ENCODE data around the gene TMED5. TPM values are rescaled to one million over a fixed set of nuclear protein-coding genes. Genes with fewer than 3 reads are reported as not detected.
"Not testable (repeated sequence)": the region's sequence is repeated elsewhere in the genome, so short reads cannot be mapped to it uniquely, and the experiment has no call there.

The TMED5 gene
- total and polyA plus RNA-seq, 12 donors = 8.5 to 181 (median 85.7) TPM

DNA sequence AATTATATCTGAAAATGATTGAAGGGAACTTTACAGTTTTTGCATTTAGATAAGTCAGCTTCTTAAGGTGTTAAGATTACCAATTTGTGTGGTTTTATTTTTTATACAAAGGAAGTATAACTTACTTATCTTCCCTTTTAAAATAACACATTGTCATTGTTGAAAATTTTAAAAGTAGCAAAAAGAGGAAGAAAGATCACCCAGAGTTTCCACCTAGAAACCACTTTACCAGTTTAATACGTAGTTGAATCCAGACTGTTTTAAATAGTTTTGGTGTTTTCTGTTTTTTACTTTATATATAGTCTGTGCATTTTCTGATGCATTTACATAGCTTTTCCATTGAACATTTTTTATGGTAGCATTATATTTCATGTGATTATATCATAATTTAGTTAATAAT, 6.5 kb upstream of the TMED5 start:
- 82 to 91% (median 89%) methylated on average over 1 of the region's 1 CpG for WGBS, 4 donors
- no peaks in the 10 kb centered on the region for H3K9me3 ChIP-seq (replicated peaks in 1 of 3)
- H3K27ac ChIP-seq = no peak overlapping the region
- intact Hi-C loops (cut with DNase I) = no loop called here
- no peak for DNase-seq
- no peak overlapping the region for H3K4me3 ChIP-seq
- TF ChIP-seq POLR2A (IDR thresholded peaks at IDR 0.05) = no peak
- TF ChIP-seq, protein P1, sequence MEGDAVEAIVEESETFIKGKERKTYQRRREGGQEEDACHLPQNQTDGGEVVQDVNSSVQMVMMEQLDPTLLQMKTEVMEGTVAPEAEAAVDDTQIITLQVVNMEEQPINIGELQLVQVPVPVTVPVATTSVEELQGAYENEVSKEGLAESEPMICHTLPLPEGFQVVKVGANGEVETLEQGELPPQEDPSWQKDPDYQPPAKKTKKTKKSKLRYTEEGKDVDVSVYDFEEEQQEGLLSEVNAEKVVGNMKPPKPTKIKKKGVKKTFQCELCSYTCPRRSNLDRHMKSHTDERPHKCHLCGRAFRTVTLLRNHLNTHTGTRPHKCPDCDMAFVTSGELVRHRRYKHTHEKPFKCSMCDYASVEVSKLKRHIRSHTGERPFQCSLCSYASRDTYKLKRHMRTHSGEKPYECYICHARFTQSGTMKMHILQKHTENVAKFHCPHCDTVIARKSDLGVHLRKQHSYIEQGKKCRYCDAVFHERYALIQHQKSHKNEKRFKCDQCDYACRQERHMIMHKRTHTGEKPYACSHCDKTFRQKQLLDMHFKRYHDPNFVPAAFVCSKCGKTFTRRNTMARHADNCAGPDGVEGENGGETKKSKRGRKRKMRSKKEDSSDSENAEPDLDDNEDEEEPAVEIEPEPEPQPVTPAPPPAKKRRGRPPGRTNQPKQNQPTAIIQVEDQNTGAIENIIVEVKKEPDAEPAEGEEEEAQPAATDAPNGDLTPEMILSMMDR (IDR thresholded peaks at IDR 0.05) = no peak
- no peaks in the 10 kb centered on the region for H3K4me1 ChIP-seq (replicated peaks in 1 of 2)
- no peaks in the 10 kb centered on the region for H3K27me3 ChIP-seq
- no peaks in the 10 kb centered on the region for H3K36me3 ChIP-seq (replicated peaks in 1 of 2)

DNA sequence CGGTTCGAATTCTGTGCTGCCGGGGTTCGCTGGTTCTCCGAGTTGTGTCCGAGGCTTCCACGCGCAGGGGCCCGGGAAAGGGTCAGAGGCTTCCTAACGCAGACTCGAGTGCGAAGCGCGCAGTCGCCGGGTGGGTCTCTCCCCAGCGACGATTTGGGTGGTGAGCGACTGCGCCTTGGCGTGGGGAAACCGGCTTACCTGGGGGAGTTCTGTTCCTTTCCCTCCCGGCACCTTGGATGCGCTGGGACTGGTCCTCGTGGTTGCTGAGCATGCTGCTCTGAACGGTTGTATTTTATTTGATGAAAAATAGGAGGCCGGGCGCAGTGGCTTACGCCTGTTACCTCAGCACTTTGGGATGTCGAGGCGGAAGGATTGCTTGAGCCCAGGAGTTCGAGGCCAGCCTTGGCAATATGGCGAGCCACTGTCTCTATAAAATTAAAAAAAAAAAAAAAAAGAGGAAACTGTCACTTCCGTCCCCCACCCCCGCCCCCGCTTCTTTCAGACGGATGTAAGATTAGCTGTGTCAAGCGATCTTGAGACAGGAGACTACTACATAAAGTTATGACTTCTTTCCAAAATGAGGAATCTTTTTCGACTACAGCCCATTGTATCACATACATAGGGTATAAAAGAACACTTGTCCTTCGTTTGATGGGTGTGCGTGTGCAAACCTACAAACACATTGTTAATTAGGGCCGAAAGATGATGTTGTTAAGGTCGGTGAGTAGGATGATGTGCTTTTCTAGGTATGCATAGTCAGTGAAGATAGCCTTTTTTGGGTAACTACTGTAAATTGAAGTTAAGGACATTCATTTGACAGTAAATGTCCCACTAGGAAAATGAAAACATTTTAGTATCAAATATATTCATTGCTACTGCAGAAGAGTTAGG, 755 bp upstream of the TMED5 start, which contains the start of gene CCDC18:
Gene CCDC18, plus strand, starts transcription at position 2 of the 891 bp plus-strand sequence. CDS start 2,638 bp downstream, outside the sequence.
- peak within 1 kb of the TSS; percentile 95 to 99 (median 99) for H3K27ac ChIP-seq
- H3K9me3 ChIP-seq (replicated peaks in 1 of 3) = no peaks in the 10 kb centered on the region
- H3K4me1 ChIP-seq (replicated peaks in 1 of 2) = peaks cover 13 to 22% of the 10 kb centered on the region in 2 donors
- TF ChIP-seq POLR2A (IDR thresholded peaks at IDR 0.05) = no peak
- TF ChIP-seq, protein P1 (IDR thresholded peaks at IDR 0.05) = no peak
- no peaks in the 10 kb centered on the region for H3K36me3 ChIP-seq (replicated peaks in 1 of 2)
- DNase-seq = peak in 1 of 7 donors; percentile 27
- intact Hi-C loops (cut with DNase I) = no loop called here
- peak within 1 kb of the TSS; percentile 74 to 92 (median 84) for H3K4me3 ChIP-seq
- H3K27me3 ChIP-seq = no peaks in the 10 kb centered on the region
- WGBS, 4 donors = 1 to 6% (median 4%) methylated on average over 12 to 43 of the region's 43 CpGs

DNA sequence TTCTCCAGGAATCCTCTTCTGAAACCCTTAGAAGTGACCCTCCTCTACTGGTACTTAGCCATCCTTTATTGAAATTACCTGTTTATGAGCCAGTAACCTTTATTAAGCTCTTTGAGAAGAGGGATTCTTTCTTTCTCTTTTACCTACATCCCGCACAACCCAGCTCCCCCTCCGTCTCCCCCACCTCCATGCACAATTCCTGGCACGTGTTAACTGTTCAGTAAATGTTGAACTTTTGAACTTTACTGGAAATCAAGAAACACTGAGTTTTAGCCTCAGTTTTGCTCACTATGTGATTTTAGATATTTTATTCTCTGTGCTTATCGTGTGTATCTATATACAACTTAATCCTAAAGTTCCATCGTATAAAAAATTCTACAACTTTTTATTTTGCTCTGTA, 1.8 kb downstream of the TMED5 start:
- H3K4me3 ChIP-seq = peak overlapping the region in 2 of 4 donors; percentile 74 to 85
- intact Hi-C loops (cut with DNase I) = loop anchor here in 1 of 2 donors (5.0 kb wide), 1 partner anchor 101 kb away; the partner anchor contains the start of gene MTF2
- H3K9me3 ChIP-seq (replicated peaks in 1 of 3) = no peaks in the 10 kb centered on the region
- H3K27ac ChIP-seq = peak overlapping the region in 2 of 5 donors; percentile 99
- WGBS, 4 donors = 22 to 29% (median 26%) methylated on average over 5 of the region's 5 CpGs
- peaks cover 13 to 30% of the 10 kb centered on the region in 2 donors for H3K4me1 ChIP-seq (replicated peaks in 1 of 2)
- H3K36me3 ChIP-seq (replicated peaks in 1 of 2) = no peaks in the 10 kb centered on the region
- TF ChIP-seq POLR2A (IDR thresholded peaks at IDR 0.05) = no peak
- TF ChIP-seq, protein P1 (IDR thresholded peaks at IDR 0.05) = no peak
- DNase-seq = peak in 4 of 7 donors; percentile 24 to 43 (median 30)
- no peaks in the 10 kb centered on the region for H3K27me3 ChIP-seq

DNA sequence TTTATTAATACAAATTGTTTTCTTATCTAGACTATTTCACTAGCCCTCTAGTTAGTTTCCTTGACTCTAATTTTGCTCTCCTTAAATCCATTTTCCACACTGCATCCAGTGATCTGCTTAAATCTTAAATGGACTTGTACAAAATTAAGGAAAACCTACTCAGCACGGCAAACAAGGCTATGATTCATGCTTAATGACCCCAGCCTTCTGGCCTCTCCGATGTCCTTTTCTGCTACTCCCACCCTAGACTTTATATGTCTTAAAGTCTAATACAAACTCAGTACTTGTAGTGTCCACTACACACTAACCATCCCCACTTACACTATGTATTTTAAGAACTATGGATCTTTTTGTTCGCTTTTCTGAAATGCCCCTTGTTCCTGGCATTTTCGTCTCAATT, 2.2 kb downstream of the TMED5 start:
- H3K9me3 ChIP-seq (replicated peaks in 1 of 3) = no peaks in the 10 kb centered on the region
- 22 to 31% (median 26%) methylated on average over 4 of the region's 4 CpGs for WGBS, 4 donors
- H3K36me3 ChIP-seq (replicated peaks in 1 of 2) = no peaks in the 10 kb centered on the region
- H3K4me1 ChIP-seq (replicated peaks in 1 of 2) = peaks cover 13 to 34% of the 10 kb centered on the region in 2 donors
- no peak for DNase-seq
- TF ChIP-seq, protein P1 (IDR thresholded peaks at IDR 0.05) = no peak
- no peak for TF ChIP-seq POLR2A (IDR thresholded peaks at IDR 0.05)
- intact Hi-C loops (cut with DNase I) = loop anchor here in 1 of 2 donors (5.0 kb wide), 1 partner anchor 101 kb away; the partner anchor contains the start of gene MTF2
- peak overlapping the region in 3 of 5 donors; percentile 27 to 99 (median 99) for H3K27ac ChIP-seq
- peak overlapping the region in 1 of 4 donors; percentile 85 for H3K4me3 ChIP-seq
- H3K27me3 ChIP-seq = no peaks in the 10 kb centered on the region

DNA sequence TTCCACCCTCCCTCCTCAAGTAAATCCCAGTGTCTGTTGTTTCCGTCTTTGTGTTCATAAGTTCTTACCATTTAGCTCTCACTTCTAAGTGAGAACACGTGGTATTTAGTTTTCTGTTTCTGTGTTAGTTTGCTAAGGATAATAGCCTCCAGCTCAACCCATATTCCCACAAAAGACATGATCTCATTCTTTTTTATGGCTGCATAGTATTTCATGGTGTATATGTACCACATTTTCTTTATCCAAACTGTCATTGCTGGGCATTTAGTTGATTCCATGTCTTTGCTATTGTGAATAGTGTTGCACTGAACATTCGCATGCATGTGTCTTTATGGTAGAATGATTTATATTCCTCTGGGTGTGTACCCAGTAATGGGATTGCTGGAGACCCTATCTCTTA, 5.6 kb downstream of the TMED5 start:
- H3K9me3 ChIP-seq (replicated peaks in 1 of 3); H3K27me3 ChIP-seq; DNase-seq; H3K4me3 ChIP-seq; H3K36me3 ChIP-seq (replicated peaks in 1 of 2); H3K27ac ChIP-seq: not testable (repeated sequence)
- intact Hi-C loops (cut with DNase I) = loop anchor here in 1 of 2 donors (5.0 kb wide), 1 partner anchor 97 kb away; the partner anchor contains the start of gene MTF2
- 96 to 98% (median 97%) methylated on average over 3 of the region's 3 CpGs for WGBS, 4 donors
- peaks cover 13 to 51% of the 10 kb centered on the region in 2 donors for H3K4me1 ChIP-seq (replicated peaks in 1 of 2)
